Stimulated activated CD8-positive, alpha-beta memory T cell treated with anti-CD3 and anti-CD28 coated beads, Interleukin-2, amount 100 ng/mL, for 1 hour (primary cell): ENCODE data around the gene STMN3.
"Not testable (repeated sequence)": the region's sequence is repeated elsewhere in the genome, so short reads cannot be mapped to it uniquely, and the experiment has no call there.

ENCODE experiments used
- DNase-seq, 2 donors: peaks; one replicate each; pipeline ENCODE4 v3.0.0-alpha.2; 2020; ENCODE audit warnings: low read depth in 2 of 2

STMN3 gene

DNA sequence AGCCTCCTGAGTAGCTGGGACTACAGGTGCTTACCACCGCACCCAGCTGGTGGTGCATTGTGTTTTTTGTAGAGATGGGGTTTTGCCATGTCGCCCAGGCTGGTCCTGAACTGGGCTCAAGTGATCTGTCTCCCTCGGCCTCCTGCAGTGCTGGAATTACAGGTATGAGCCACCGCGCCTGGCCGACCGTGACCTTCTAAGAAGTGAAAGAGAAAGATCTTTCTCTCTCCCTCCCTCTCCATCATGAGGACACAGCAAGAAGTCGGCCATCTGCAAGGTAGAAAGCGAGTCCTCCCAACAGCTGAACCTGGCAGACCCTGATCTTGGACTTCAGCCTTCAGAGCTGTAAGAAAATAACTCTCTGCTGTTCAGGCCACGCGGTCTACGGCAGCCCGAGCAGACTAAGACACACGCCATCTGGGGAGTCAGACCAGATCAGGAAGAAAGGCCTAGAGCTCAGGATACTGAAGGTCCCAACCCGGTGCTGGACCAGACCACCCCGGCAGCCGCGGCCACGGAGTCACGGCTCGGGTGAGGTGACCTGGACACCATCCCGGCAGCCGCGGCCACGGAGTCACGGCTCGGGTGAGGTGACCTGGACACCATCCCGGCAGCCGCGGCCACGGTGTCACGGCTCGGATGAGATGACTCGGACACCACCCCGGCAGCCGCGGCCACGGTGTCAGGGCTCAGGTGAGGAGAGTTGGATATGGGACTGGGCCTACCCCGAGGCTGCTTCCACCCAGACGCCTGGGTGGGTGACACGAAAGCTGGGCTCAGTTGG, 35.9 kb downstream of the STMN3 start:
- DNase-seq: no peak

DNA sequence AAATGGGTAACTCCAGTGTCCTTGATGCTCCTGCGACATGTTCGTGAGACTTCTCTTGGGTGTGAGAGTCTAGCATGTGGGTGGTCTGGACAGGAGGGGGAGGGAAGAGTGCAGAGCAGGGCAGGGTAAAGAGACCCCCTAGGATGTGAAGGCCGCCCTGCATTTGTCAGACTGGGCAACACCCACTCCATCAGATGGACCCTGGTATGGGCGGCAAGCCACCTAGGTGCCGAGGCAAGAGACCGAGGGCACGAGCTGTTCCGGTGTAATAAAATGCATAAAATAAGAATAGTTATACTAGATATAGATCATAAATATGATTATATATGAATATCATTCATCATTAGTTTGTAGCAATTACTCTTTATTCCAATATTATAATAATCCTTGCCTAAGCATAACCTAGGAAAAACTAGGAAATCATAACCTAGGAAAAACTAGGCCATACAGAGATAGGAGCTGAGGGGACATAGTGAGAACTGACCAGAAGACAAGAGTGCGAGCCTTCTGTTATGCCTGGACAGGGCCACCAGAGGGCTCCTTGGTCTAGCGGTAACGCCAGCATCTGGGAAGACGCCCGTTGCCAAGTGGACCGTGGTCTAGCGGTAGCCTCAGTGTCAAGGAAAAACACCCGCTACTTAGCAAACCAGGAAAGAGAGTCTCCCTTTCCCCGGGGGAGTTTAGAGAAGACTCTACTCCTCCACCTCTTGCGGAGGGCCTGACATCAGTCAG, 39.2 kb downstream of the STMN3 start:
- not testable (repeated sequence) for DNase-seq

- DNase-seq: no peak
These were observed 40.8 kb downstream of the STMN3 start for GRCh38 chr20:63612276-63612931.

DNA sequence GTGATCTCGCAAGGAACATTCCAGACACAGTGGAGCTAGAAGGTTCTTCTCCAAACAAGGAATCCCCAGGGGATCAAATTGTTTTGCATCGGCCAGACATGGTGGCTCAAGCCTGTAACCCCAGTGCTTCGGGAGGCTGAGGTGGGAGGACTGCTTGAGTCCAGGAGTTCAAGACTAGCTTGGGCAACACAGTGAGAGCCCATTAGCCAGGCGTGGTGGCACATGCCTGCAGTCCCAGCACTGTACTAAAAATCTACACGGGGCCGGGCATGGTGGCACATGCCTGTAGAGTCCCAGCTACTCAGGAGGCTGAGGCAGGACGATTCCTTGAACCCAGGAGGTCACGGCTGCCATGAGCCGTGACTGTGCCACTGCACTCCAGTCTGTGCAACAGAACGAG, 41.6 kb downstream of the STMN3 start:
- no peak for DNase-seq

GRCh38 chr20:63610581-63611435, 42.4 kb downstream of the STMN3 start:
- no peak for DNase-seq

DNA sequence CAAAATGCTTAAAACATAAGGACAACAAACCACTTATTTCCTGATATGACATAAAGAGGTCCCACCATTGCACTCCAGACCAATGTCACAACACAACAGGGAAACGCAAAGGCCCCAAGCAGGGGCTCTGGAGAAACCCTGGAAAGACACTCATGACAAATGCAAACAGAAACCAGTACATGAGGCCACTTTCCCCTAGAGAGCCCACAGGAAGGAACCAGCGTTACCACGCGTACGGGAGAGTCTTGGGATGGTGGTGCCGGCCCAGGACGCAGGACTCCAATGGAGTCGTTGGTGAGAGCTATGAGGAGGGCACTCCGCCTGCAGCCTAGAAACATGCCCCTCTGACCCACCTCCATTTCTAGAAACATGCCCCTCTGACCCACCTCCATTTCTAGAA, 46.5 kb downstream of the STMN3 start:
- DNase-seq: no peak

- DNase-seq: no peak
These were observed 50.9 kb downstream of the STMN3 start for GRCh38 chr20:63602321-63602720.

- DNase-seq: not testable (repeated sequence)
These were observed 51.5 kb downstream of the STMN3 start for GRCh38 chr20:63601679-63602078.

DNA sequence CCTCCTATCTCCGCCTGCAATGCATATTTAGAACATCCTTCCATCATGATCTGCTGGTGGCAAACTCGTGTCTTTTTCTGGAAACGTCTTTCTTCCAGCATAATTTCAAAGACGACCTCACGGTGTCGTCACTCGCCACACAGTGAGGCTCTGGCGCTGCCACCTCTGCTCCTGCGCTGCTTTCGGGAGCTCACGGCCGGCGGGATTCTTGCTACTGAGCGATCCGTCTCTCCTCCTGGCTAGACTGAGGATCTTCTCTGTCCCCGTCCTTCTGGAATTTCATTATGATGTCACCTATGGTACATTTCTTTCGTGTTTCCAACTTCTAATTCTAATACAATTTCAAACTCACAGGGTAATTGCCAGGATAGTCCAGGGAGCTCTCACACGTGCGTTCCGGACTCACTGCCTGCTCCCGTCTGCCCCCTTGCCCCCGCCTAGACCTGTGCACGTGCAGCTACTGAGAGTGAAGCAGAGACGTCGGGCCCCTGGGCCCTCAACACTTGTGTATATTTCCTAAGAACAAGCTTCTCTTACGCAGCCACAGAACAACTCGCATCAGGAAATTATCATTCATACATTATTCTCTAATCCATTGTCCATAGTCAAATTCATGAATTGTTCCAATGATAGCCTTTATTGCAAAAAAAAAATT, 53.7 kb downstream of the STMN3 start:
- DNase-seq: no peak

- no peak for DNase-seq
These were observed 54.5 kb downstream of the STMN3 start for GRCh38 chr20:63598479-63599395.

GRCh38 chr20:63597651-63598478, 55.4 kb downstream of the STMN3 start:
- no peak for DNase-seq

DNA sequence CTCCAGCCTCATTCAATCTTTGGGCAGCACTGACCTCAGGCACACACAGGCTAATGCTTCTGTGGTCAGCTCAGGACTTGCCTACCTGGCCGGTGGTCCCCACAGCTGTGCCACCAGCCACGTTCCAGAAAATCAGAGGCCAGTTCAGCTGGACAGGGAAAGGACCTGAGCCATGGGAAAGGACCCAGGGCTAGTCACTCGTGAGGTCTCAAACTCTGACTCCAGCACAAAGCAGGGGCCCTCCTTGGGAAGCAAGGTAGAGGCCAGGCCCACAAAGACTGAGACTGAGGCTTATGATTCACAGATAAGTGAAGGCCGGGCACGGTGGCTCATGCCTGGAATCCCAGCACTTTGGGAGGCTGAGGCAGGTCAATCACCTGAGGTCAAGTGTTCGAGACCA, 56.8 kb downstream of the STMN3 start:
- DNase-seq: no peak

- DNase-seq: no peak
These were observed 57.7 kb downstream of the STMN3 start for GRCh38 chr20:63595416-63596127.

- DNase-seq: no peak
These were observed 59.1 kb downstream of the STMN3 start for GRCh38 chr20:63594043-63594561.

- no peak for DNase-seq
These were observed 60.6 kb downstream of the STMN3 start for GRCh38 chr20:63592661-63593060.

DNA sequence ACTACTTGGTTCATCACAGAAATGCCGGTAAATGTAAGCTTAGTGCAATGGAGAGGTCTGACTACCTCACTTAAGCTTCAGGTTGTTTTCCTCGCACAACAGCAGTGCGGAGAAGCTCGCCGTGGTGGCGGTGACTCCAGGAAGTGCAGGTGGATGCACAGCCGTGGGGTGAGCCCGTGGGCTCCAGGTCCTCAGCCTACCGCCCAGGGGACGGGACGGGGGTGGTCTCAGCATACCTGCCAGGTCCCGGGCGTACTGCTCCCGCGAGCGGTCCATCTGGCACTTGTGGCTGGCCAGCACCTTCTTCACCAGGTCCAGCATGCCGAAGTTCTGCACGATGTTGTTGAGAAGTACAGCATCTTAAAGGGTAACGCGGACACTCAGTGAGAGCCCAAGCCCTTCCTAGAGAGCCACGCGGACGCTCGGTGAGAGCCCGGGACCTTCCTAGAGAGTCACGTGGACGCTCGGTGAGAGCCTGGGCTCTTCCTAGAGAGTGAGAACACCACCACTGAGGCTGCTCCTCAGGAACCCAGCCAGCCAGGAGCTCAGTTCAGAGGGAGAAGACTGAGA, 61.4 kb downstream of the STMN3 start:
- no peak for DNase-seq

DNA sequence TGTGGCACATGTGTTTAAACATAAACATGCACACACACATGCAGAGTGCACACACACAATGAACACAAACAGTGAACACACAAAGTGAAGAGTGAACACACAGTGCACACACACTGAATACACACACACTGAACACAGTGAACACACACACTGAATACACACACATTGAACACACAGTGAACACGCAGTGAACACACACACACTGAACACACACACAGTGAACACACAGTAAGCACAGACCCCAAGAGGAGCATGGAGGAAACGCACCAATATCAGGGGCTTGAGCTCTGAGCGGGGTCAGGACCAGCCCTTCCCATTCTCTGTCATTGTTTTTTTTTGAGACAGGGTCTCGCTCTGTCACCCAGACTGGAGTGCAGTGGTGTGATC, 62.1 kb downstream of the STMN3 start:
- no peak for DNase-seq
